K562 (cell line): Measurements from ENCODE around the gene SLC29A2. TPM values are rescaled to one million over a fixed set of nuclear protein-coding genes. Genes with fewer than 3 reads are reported as not detected.

Source experiments
- BMI1 ChIP-seq: fragments of 150-350 bp; IDR thresholded peaks from 2 replicates; pipeline ENCODE4 v1.6.1; 2014; ENCODE audit warnings: low read length
- CBFA2T3 ChIP-seq: fragments of 450-650 bp; IDR thresholded peaks from 2 replicates; pipeline ENCODE4 v1.6.1; 2017
- GABPB1 ChIP-seq: sonication (generic); formaldehyde crosslinking; IDR thresholded peaks from 2 replicates; pipeline ENCODE4 v1.8.0; 2022; ENCODE audit warnings: mild to moderate bottlenecking, missing genetic modification reagents
- HDAC2 ChIP-seq: fragments of 450-650 bp; IDR thresholded peaks from 2 replicates; pipeline ENCODE4 v1.6.1; 2016; ENCODE audit warnings: mild to moderate bottlenecking
- HNRNPL ChIP-seq: fragments of 200-400 bp; formaldehyde crosslinking; IDR thresholded peaks from 2 replicates; pipeline ENCODE4 v1.6.1; 2017; ENCODE audit warnings: low read depth, mild to moderate bottlenecking, low read length
- JUN ChIP-seq, 2 experiments: sonication (generic) in 1 of 2; formaldehyde crosslinking in 1 of 2; IDR thresholded peaks; 2 replicates each; pipeline versions ENCODE4 v1.6.1 to v1.8.0; 2012 to 2022; ENCODE audit warnings: borderline replicate concordance in 2 of 2, mild to moderate bottlenecking in 2 of 2, improper control_type of control experiment in 1 of 2, low read depth in 1 of 2, low read length in 1 of 2, missing genetic modification reagents in 1 of 2
- L3MBTL2 ChIP-seq: fragments of 450-650 bp; IDR thresholded peaks from 2 replicates; pipeline ENCODE4 v1.6.1; 2016; ENCODE audit warnings: mild to moderate bottlenecking, moderate library complexity
- NCOA2 ChIP-seq, 2 experiments: fragments of 450-650 bp; IDR thresholded peaks; 2 replicates each; pipeline ENCODE4 v1.6.1; 2018; ENCODE audit warnings: mild to moderate bottlenecking in 2 of 2, moderate library complexity in 1 of 2; ENCODE audit not compliant: partially characterized antibody in 2 of 2
- PHB ChIP-seq: fragments of 250-450 bp; sonication (Bioruptor Pico); IDR thresholded peaks from 2 replicates; pipeline ENCODE4 v1.5.0; 2021
- PRPF4 ChIP-seq: fragments of 200-400 bp; formaldehyde crosslinking; IDR thresholded peaks from one replicate; pipeline ENCODE4 v1.6.1; 2017; ENCODE audit warnings: low read length, low read depth, mild to moderate bottlenecking; ENCODE audit not compliant: insufficient read depth, poor library complexity, severe bottlenecking
- PTTG1 ChIP-seq: fragments of 450-650 bp; IDR thresholded peaks from 2 replicates; pipeline ENCODE4 v1.6.1; 2016; ENCODE audit warnings: low read depth, mild to moderate bottlenecking, missing genetic modification characterization, missing compliant biosample characterization
- SMC3 ChIP-seq: conservative IDR thresholded peaks from 2 replicates; pipeline ENCODE4 v1.6.1; 2011; ENCODE audit warnings: low read depth, low read length, improper control_type of control experiment; ENCODE audit not compliant: insufficient read depth
- SRSF1 ChIP-seq: fragments of 200-400 bp; formaldehyde crosslinking; IDR thresholded peaks from 2 replicates; pipeline ENCODE4 v1.6.1; 2017; ENCODE audit warnings: mild to moderate bottlenecking, low read depth, low read length, moderate library complexity
- STAG1 ChIP-seq: sonication (generic); formaldehyde crosslinking; IDR thresholded peaks from 2 replicates; pipeline ENCODE4 v1.5.0; 2020; ENCODE audit warnings: missing genetic modification reagents, borderline replicate concordance
- WHSC1 ChIP-seq: IDR thresholded peaks from one replicate; pipeline ENCODE4 v1.6.1; 2012; ENCODE audit warnings: low read length, control low read depth, inconsistent platforms
- ZNF23 ChIP-seq: fragments of 250-450 bp; sonication (Bioruptor Pico); IDR thresholded peaks from 2 replicates; pipeline ENCODE4 v1.4.0; 2020; ENCODE audit warnings: mild to moderate bottlenecking
- polyA plus RNA-seq, 8 experiments: library from polyadenylated mRNA; depleted of rRNA in 4 of 8; stranded (reverse) in 5 of 8; unstranded in 3 of 8; fragments of >200 nt; fragmentation: Nextera tagmentation in 2 of 8; fragmentation: Illumina TruSeq in 1 of 8; extraction: Ambion mirVana in 2 of 8; extraction: Trizol in 1 of 8; gene quantifications; 2 replicates each; pipeline versions ENCODE4 v1.2.1 to v1.2.3, GENCODE V29; 2011 to 2014; ENCODE audit warnings: inconsistent platforms in 1 of 8, missing spikeins in 1 of 8
- total RNA-seq, 7 experiments: library from RNA; depleted of rRNA in 6 of 7; stranded (reverse); fragments of >200 nt in 6 of 7; fragmentation: Illumina TruSeq in 2 of 7; extraction: Trizol in 2 of 7; gene quantifications; 2 replicates each; pipeline versions ENCODE4 v1.2.1 to v1.2.3, GENCODE V29; 2011 to 2021; ENCODE audit warnings: low replicate concordance in 1 of 7
- TF ChIP-seq, protein P1 (sequence below): fragments of 450-650 bp; IDR thresholded peaks from 2 replicates; pipeline ENCODE4 v1.6.1; 2016; ENCODE audit warnings: low read depth
- TF ChIP-seq, protein P2 (sequence below): fragments of 250-450 bp; sonication (Bioruptor Pico); IDR thresholded peaks from 2 replicates; pipeline ENCODE4 v1.4.0; 2020; ENCODE audit warnings: borderline replicate concordance

SLC29A2 gene
- total and polyA plus RNA-seq, 9 of the 15 experiments (the other 6 are each of a cell fraction or from before 2014, with no cell fraction given): 2.4 to 48.6 (median 14.2) TPM

DNA sequence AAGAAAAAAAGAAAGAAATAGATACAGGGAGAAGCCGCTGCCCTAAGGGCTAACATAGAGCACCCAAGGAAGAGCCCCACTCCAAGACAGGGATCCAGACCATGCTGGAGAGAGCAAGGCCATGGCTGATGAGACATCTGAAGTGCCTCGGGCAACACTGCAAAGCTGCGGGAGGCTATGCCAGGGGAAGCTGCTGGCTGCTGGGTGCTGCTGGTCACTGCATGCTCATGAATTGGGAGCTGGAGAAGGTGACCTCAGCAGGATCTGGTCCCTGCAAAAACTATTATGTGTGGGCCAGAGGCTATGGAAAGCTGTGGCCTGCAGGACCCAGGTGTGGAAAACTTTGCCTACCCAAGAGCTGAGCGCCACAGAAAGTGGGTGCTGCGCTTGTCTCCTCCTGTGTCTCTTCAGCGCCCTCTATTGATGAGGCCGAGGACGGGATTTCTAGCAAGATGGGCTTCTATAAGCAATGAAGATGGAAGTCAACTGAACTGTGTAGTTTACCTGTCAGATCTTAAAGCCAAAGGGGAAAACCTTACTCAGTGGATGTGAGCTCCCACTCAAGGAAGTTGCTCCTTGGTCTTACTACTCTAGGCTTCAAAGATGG lies 17.3 kb upstream of the SLC29A2 start (continued):
- TF ChIP-seq, protein P1, sequence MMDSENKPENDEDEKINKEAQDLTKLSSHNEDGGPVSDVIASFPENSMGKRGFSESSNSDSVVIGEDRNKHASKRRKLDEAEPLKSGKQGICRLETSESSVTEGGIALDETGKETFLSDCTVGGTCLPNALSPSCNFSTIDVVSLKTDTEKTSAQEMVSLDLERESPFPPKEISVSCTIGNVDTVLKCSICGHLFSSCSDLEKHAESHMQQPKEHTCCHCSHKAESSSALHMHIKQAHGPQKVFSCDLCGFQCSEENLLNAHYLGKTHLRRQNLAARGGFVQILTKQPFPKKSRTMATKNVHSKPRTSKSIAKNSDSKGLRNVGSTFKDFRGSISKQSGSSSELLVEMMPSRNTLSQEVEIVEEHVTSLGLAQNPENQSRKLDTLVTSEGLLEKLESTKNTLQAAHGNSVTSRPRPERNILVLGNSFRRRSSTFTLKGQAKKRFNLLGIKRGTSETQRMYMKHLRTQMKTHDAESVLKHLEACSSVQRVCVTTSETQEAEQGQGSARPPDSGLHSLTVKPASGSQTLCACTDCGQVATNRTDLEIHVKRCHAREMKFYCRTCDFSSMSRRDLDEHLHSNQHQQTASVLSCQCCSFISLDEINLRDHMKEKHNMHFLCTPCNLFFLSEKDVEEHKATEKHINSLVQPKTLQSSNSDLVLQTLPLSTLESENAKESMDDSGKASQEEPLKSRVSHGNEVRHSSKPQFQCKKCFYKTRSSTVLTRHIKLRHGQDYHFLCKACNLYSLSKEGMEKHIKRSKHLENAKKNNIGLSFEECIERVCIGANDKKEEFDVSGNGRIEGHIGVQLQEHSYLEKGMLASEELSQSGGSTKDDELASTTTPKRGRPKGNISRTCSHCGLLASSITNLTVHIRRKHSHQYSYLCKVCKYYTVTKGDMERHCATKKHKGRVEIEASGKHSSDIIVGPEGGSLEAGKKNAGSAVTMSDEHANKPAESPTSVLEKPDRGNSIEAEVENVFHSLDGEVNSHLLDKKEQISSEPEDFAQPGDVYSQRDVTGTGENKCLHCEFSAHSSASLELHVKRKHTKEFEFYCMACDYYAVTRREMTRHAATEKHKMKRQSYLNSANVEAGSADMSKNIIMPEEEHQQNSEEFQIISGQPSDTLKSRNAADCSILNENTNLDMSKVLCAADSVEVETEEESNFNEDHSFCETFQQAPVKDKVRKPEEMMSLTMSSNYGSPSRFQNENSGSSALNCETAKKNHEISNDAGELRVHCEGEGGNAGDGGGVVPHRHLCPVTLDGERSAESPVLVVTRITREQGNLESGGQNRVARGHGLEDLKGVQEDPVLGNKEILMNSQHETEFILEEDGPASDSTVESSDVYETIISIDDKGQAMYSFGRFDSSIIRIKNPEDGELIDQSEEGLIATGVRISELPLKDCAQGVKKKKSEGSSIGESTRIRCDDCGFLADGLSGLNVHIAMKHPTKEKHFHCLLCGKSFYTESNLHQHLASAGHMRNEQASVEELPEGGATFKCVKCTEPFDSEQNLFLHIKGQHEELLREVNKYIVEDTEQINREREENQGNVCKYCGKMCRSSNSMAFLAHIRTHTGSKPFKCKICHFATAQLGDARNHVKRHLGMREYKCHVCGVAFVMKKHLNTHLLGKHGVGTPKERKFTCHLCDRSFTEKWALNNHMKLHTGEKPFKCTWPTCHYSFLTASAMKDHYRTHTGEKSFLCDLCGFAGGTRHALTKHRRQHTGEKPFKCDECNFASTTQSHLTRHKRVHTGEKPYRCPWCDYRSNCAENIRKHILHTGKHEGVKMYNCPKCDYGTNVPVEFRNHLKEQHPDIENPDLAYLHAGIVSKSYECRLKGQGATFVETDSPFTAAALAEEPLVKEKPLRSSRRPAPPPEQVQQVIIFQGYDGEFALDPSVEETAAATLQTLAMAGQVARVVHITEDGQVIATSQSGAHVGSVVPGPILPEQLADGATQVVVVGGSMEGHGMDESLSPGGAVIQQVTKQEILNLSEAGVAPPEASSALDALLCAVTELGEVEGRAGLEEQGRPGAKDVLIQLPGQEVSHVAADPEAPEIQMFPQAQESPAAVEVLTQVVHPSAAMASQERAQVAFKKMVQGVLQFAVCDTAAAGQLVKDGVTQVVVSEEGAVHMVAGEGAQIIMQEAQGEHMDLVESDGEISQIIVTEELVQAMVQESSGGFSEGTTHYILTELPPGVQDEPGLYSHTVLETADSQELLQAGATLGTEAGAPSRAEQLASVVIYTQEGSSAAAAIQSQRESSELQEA: no peak
- TF ChIP-seq GABPB1 (CRISPR knock-in tag) (no peak), CBFA2T3 (no peak), PRPF4 (no peak), STAG1 (CRISPR knock-in tag) (peak; percentile 15; the same call in 1 of the 2 replicates), WHSC1 (no peak), HNRNPL (no peak), PTTG1 (tag) (no peak), JUN (IDR thresholded peaks at IDR 0.05; ENCODE audit: borderline replicate concordance, low read depth, low read length) (no peak), JUN (CRISPR knock-in tag; IDR thresholded peaks at IDR 0.05; ENCODE audit: borderline replicate concordance) (no peak), SMC3 (peak; percentile 26; the same call in 1 of the 2 replicates), PHB (CRISPR knock-in tag) (no peak), SRSF1 (no peak), HDAC2 (no peak), NCOA2 (IDR thresholded peaks at IDR 0.05; ENCODE audit: partially characterized antibody in 2 of 2) (no peak), BMI1 (no peak), ZNF23 (CRISPR knock-in tag) (no peak), L3MBTL2 (0 out of 2 replicates have a peak, but pooled peaks have one; percentile 13)
- TF ChIP-seq, protein P2, sequence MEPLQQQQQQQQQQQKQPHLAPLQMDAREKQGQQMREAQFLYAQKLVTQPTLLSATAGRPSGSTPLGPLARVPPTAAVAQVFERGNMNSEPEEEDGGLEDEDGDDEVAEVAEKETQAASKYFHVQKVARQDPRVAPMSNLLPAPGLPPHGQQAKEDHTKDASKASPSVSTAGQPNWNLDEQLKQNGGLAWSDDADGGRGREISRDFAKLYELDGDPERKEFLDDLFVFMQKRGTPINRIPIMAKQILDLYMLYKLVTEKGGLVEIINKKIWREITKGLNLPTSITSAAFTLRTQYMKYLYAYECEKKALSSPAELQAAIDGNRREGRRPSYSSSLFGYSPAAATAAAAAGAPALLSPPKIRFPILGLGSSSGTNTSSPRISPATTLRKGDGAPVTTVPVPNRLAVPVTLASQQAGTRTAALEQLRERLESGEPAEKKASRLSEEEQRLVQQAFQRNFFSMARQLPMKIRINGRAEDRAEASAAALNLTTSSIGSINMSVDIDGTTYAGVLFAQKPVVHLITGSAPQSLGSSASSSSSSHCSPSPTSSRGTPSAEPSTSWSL (CRISPR knock-in tag): no peak
